Measurements from ENCODE around the gene CDNF.

Gene CDNF

DNA sequence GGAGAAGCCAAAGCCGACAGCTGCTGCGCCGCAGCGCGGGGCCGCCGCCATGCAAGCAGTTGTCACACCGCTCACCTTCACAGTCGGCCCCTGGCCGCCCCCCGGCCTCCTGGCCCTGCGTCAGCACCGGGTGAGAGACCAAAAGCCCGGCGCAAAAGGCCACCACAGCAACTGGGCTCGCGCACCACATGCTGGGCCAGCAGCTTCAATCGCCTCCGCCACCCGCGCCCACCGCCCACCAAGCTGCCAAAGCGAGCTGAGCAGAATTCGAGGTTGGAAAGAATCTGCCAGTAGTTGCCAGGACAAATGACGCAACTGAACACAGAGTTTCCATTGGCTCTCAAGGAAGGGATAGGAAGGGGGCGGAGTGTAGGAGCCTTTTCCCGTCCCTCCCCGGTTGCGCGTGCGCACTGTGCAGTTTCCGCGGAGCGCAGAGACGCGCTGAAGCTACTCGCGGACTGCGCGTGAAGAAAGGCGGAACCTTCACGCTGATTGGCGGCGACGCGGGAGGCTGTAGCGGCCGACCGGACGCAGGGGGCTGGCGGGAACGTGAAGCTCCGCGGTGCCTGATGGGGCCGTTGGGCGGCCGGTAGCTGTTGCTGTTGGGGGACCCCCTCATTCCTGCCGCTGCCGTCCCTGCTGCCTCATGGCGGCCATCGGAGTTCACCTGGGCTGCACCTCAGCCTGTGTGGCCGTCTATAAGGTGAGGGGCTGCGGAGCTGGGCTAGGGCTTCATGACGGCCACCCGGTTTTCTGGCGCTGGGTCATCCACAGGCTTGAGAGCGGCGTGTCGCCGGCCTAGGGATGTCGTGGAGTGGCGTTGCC, at the start of gene CDNF, which contains the start of the genes HSPA14 and MSANTD7:
Gene CDNF (minus strand): TSS at position 281 of the 825 bp plus-strand sequence. CDS start 91 bp downstream, at position 190.
Gene HSPA14 (plus strand): TSS at position 550 of the 825 bp plus-strand sequence. CDS start 97 bp downstream, at position 647.
Gene MSANTD7 (plus strand): TSS at position 550 of the 825 bp plus-strand sequence. CDS start 3,979 bp downstream, outside the sequence.
- peak; percentile 99 for DNase-seq (ENCODE audit: low spot score)
- in situ Hi-C loops (cut with MboI; ENCODE audit: low sequenced_read_pairs, unreplicated experiment), result no loop called here
- TF ChIP-seq, protein P1, sequence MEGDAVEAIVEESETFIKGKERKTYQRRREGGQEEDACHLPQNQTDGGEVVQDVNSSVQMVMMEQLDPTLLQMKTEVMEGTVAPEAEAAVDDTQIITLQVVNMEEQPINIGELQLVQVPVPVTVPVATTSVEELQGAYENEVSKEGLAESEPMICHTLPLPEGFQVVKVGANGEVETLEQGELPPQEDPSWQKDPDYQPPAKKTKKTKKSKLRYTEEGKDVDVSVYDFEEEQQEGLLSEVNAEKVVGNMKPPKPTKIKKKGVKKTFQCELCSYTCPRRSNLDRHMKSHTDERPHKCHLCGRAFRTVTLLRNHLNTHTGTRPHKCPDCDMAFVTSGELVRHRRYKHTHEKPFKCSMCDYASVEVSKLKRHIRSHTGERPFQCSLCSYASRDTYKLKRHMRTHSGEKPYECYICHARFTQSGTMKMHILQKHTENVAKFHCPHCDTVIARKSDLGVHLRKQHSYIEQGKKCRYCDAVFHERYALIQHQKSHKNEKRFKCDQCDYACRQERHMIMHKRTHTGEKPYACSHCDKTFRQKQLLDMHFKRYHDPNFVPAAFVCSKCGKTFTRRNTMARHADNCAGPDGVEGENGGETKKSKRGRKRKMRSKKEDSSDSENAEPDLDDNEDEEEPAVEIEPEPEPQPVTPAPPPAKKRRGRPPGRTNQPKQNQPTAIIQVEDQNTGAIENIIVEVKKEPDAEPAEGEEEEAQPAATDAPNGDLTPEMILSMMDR (IDR thresholded peaks at IDR 0.05; ENCODE audit: borderline replicate concordance, control extremely low read depth, extremely low read depth, insufficient read depth, missing control alignments), result no peak

- TF ChIP-seq, protein P1 (IDR thresholded peaks at IDR 0.05; ENCODE audit: borderline replicate concordance, control extremely low read depth, extremely low read depth, insufficient read depth, missing control alignments), result no peak
- DNase-seq (ENCODE audit: low spot score), result no peak
- in situ Hi-C loops (cut with MboI; ENCODE audit: low sequenced_read_pairs, unreplicated experiment), result no loop called here
Measured at GRCh38 chr10:14884082-14884481, 46.2 kb upstream of the CDNF start.

DNA sequence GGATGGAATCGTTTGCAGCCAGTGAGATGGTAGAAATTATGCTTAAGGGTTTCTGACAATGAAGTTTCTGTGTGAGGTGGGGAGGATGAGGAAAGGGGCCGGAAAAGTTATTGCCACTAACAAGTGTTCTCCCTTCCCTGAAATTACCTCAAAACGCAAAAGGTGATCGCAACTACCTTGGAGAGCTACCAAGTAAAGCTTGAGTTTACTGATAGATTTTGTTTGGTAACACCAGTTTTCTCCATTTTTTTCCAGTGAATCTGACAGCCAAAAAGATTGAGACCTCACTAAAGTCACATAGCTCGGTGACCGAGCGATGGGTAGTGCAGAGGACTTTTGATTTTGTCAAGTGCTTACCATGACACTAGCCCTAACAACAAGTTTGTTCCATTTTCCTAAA, 42.4 kb upstream of the CDNF start:
- TF ChIP-seq, protein P1 (IDR thresholded peaks at IDR 0.05; ENCODE audit: borderline replicate concordance, control extremely low read depth, extremely low read depth, insufficient read depth, missing control alignments), result no peak
- DNase-seq (ENCODE audit: low spot score), result no peak
- in situ Hi-C loops (cut with MboI; ENCODE audit: low sequenced_read_pairs, unreplicated experiment), result no loop called here

DNA sequence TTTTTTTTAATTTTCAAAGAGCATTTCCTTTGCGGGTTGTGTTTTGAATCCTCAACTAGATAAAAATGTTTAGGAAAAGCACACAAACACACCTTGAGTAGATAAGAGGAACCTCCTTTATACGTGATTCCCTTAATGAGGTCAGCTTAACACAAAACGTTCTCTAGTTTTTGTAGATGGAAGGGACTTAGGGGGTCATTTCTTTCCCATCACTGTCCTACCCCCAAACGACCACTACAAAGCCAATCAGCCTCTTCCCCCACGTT, 42.0 kb upstream of the CDNF start:
- in situ Hi-C loops (cut with MboI; ENCODE audit: low sequenced_read_pairs, unreplicated experiment), result no loop called here
- DNase-seq (ENCODE audit: low spot score), result no peak
- TF ChIP-seq, protein P1 (IDR thresholded peaks at IDR 0.05; ENCODE audit: borderline replicate concordance, control extremely low read depth, extremely low read depth, insufficient read depth, missing control alignments), result no peak

DNA sequence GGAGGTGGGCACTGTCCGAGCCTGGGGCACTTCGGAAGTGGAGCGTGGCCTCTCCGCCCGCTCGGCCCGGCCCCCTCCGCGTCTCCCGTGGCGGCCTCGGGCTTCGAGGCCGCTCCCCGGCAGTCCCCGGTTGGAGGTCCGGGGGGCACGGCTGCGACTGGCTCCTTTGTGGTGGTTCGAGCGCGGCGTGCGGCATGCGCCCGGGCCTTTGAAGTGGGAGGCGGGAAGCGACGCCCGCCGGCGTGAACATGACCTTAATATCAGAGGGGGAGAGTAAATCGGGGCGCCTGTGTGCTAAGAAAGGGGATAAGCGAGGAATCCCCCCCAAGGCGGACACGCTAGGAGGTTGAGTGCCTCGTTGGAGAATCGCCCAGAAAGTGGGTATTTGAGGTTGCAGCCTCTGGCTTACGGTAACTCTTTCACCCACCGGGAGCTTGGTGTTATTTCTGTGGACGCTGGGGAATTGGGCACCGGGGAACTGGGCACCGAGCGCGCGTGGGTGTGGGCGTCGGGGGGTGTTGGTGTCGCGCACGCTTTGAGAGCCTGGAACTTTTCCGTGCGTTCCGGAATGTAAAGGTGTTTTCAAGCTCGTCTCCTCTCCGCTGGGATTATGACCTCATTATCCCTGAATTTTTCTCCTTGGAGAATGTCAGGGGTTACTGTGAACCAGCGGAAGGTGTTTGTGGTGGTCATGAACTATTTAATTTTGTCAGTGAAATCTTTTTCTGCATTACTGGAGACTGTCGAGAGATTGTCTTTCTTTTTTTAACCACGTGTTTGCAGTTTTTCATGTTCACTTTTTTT, 41.5 kb upstream of the CDNF start:
- in situ Hi-C loops (cut with MboI; ENCODE audit: low sequenced_read_pairs, unreplicated experiment), result no loop called here
- TF ChIP-seq, protein P1 (IDR thresholded peaks at IDR 0.05; ENCODE audit: borderline replicate concordance, control extremely low read depth, extremely low read depth, insufficient read depth, missing control alignments), result no peak
- DNase-seq (ENCODE audit: low spot score), result no peak

DNA sequence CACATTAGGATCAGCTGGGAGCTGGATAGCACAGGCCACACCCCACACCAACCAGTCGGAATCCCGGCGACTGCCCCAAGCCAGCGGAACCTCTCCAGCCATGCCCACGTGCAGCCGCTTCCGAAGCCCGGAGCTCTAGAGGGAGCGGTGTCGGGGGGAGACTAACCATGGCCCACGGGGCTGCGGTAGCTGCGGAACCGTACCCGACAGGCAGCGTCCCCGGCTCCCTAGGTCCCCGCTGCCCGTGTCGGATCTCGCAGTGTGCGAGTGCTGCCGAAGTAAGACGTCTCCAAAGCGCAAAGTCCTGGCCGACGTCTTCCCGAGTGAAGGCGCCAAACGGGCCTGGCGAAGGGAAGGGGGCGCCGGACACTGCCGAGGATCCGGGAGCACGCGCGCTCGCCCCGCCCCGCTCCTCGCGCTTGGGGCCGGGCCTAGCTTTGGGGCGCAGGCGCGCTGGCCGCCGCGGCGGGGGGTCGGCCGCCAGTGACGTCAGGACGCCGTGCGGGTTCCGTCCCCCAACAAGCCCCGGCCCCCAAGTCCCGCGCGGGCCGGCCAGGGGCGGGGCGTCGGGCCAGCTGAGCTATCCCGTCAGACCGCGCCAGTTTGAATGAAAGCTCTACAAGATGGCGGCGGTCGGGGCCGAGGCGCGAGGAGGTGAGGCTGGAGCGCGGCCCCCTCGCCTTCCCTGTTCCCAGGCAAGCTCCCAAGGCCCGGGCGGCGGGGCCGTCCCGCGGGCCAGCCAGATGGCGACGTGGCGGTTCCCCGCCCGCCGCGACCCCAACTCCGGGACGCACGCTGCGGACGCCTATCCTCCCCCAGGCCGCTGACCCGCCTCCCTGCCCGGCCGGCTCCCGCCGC, 40.7 kb upstream of the CDNF start, which contains the start of gene SUV39H2:
Gene SUV39H2 (plus strand): TSS at position 601 of the 858 bp plus-strand sequence. CDS start 23 bp downstream, at position 624.
- in situ Hi-C loops (cut with MboI; ENCODE audit: low sequenced_read_pairs, unreplicated experiment), result no loop called here
- TF ChIP-seq, protein P1 (IDR thresholded peaks at IDR 0.05; ENCODE audit: borderline replicate concordance, control extremely low read depth, extremely low read depth, insufficient read depth, missing control alignments), result no peak
- peak; percentile 100 for DNase-seq (ENCODE audit: low spot score)
